Measurements from ENCODE around the gene DMTF1.
"Not testable (repeated sequence)": the region's sequence is repeated elsewhere in the genome, so short reads cannot be mapped to it uniquely, and the experiment has no call there.

The DMTF1 gene

DNA sequence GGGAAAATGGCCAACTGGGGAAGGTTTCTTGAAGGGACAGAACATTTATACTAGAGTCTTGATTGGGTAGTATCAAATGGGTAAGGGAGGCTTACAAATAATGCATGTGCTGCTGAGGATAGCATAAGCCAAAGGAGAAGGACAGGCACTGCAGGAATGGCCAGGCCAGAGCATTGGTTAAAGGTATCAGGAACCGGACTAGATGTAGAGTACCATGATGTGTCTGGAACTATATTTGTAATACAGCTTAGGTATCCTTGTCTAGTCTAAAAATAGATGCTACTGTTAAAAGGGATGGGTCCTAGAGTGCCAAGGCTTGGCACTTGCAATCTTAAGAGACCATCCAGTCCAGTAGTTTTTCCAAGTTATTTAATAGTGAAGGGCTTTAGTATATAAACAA, 47.0 kb downstream of the DMTF1 start:
- no peak for DNase-seq (ENCODE audit: low read depth)

DNA sequence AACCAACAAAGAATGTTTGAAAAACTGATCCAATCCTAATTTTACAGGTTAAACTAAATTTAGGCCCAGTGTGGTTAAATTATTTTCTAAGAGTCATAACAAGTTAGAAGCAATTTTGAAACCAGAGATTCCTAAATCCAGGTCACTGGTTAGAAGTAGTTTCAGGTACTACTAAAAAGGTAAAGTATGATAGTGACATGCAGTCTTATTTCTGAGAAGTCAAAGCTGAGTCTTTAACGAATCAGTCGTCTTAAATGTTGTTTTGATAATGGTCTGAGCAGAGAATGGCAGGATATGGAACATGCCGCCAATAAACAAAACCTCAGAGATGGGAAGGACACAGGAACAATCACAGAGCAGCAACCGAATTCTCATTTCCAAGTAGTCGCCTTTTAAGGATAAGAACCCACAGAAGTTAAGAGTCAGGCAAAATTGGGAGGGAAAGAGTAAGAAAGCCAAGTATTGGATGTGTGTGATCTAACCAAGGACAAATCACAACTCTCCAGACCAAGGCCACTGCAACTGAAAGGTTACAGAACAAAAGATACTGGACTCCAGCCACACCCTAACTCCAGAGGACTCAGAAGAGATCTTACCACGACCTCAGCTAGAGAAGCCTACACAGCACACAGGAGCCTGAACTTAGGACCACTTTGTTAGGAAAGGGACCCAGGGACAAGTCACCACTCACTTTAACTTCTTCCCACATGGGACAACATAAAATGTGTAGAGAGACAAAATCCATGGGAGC, 47.6 kb downstream of the DMTF1 start:
- DNase-seq (ENCODE audit: low read depth) = no peak

DNA sequence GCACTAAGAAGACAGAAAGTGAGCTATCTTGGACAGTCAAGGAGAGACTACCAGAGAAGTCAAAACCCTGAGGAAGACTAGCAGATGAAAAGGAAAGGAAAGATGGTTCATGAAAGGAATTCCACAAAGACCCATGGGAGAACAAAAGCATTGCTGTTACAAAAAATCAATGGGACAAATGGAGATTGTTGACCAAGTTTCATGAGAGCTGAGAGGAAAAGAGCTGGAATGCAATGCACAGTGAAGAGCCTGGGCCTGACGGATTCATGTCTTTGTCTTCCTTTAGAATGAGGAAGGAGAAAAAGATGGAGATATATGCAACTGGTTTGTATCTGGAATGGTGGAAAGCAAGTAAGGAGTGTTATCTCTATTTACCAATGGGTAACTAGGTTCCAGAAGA, 50.0 kb downstream of the DMTF1 start:
- DNase-seq (ENCODE audit: low read depth) = no peak

DNA sequence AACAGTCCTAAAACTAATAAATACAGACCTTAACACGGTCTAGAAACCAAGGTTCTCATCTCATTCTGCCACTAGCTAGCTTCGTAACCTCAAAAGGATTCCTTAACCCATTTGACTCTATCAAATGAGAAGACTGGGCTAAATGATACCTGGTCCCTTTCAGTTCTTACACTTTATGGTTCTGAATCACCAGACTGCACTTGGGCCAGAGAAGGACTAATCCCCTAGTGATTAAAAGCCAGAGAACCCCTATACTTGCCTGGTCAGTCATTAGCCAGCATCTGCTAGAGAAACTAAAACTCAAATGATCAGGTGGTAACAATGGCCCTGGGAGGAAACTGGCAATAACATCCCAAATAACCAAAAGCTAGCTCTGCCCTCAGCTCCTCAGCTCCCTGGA, 50.5 kb downstream of the DMTF1 start:
- no peak for DNase-seq (ENCODE audit: low read depth)

DNA sequence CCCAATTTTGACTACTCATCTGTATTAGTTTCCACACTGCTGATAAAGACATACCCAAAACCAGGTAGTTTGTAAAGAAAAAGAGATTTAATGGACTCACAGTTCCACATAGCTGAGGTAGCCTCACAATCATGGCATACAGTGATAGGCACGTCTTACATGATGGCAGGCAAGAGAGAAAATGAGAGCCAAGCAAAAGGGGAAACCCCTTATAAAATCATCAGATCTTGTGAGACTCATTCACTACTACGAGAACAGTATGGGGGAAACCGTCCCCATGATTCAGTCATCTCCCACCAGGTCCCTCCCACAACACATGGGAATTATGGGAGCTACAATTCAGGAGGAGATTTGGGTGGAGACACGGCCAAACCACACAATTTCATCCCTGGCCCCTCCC, 51.7 kb downstream of the DMTF1 start:
- DNase-seq (ENCODE audit: low read depth) = not testable (repeated sequence)

DNA sequence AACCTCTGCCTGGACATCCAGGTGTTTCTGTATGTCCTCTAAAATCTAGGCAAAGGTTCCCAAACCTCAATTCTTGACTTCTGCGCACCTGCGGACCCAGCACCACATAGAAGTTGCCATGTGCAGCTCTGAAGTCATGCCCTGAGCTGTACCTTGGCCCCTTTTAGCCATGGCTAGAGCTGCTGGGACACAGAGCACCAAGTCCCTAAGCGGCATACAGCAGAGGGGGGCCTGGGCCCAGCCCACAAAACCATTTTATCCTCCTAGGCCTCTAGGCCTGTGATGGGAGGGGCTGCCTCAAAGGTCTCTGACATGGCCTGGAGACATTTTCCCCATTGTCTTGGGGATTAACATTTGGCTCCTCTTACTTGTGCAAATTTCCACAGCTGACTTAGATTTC, 52.7 kb downstream of the DMTF1 start:
- no peak for DNase-seq (ENCODE audit: low read depth)

DNA sequence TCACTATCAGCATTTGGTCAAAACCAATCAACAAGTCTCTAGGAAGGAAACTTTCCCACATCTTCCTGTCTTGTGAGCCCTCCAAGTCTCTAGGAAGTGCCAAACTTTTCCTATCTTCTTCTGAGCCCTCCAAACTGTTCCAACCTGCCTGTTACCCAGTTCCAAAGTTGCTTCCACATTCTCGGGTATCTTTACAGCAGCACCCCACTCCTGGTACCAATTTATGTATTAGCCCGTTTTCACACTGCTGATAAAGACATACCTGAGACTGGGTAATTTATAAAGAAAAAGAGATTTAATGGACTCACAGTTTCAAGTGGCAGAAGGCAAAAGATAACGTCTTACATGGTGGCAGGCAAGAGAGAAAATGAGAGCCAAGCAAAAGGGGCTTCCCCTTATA, 53.4 kb downstream of the DMTF1 start:
- not testable (repeated sequence) for DNase-seq (ENCODE audit: low read depth)

DNA sequence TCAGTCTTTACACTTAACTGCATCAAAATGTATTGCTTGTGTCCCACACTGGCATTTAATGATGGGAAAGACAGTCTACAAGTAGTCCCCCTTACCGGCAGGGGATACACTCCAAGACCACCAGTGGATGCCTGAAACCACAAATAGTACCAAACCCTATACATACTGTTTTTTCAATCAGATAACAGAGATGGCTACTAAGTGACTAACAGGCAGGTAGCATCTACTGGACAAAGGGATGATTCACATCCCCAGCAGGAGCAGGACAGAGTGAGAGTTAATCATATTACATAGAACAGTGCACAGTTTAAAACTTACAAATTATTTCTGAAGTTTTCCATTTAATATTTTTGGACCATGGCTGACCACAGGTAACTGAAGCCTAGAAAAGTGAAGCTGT, 54.1 kb downstream of the DMTF1 start:
- DNase-seq (ENCODE audit: low read depth) = no peak

DNA sequence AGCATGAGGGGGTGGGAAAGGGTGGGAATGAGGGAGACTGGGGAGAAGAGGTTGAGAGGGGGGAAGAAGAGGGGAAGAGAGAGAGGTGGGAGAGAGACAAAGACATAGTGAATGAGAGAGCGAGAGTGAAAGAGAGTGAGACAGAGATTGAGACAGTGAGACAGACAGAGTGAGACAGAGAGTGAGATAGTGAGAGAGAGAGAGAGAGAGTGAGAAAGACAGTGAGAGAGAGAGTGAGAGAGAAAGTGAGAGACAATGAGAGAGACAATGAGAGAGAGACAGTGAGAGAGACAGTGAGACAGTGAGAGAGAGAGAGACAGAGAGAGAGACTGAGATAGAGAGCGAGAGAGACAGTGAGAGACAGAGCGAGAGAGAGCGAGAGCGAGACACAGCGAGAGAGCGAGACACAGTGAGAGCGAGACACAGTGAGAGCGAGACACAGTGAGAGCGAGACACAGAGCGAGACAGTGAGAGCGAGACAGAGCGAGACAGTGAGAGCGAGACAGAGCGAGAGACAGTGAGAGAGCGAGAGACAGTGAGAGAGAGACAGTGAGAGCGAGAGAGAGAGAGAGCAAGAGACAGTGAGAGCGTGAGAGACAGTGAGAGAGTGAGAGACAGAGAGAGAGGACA, 57.2 kb downstream of the DMTF1 start:
- DNase-seq (ENCODE audit: low read depth) = no peak

DNA sequence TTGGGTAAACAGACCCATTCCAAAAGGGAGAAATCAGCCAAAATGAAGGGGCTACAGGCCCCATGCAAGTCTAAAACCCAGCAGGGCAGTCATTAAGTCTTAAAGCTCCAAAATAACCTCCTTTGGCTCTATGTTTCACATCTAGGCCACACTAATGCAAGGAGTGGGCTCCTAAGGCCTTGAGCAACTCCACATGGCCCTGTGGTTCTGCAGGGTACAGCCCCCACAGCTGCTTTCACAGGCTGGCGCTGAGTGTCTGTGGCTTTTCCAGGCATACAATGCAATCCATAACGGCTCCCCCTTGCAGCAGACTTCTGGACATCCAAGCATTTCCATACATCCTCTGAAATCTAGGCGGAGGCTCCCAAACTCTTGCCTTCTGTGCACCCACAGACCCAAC, 58.3 kb downstream of the DMTF1 start:
- DNase-seq (ENCODE audit: low read depth) = no peak

DNA sequence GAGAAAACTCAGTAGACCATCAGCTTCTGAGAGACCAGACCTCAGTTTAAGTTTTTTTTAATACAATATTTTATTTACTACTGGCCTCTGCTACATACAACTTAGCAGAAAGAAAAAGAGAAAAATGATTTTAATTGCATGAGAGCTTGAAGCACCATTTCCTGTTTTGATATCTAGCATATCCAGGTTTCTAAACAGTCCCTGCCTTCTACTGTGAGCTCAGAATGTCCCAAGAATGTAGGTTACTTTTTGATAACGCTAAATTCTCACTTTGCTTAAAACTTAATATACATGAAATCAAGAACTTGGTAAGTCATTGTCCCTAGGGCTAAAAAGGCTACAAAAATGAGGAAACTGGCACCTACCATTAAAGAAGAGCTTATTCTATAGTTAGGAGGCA, 60.2 kb downstream of the DMTF1 start:
- DNase-seq (ENCODE audit: low read depth) = no peak

DNA sequence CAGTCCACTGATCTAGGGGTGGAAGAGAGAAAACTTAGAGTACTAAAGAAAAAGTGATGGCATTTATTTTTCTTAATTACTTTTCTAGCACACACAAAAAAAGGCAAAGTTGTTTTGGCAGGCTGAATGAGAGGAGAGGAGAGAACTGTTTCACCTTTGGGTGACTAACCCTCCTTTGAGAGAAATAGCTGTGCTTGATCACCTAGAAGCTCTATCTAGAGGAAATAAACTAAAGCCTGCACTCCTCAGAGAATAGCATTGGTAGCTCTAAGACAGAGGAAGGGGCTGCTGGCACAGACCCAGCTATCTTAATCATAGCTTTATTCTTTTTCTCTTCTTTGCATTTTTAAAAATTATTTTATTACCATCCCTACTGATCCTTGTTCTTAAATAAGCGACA, 61.0 kb downstream of the DMTF1 start:
- no peak for DNase-seq (ENCODE audit: low read depth)

DNA sequence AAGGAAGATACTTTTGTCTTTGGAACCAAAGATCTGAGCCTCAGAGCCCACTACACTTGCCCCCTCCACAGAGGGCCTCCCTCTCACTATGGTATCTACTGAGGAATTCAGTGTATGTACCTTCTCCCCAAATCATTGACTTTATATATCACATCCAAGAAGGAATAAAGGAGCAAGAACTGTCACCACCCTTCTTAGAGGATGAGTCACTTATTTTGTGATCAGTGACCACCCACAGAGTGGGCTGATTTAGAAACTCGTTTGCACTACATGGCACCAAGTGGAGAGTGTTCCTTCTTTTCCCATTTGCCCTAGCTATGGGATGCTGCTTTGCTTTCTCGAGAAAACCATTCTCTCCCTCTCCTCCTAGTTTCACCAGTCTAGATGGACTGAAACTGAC, 61.6 kb downstream of the DMTF1 start:
- no peak for DNase-seq (ENCODE audit: low read depth)

DNA sequence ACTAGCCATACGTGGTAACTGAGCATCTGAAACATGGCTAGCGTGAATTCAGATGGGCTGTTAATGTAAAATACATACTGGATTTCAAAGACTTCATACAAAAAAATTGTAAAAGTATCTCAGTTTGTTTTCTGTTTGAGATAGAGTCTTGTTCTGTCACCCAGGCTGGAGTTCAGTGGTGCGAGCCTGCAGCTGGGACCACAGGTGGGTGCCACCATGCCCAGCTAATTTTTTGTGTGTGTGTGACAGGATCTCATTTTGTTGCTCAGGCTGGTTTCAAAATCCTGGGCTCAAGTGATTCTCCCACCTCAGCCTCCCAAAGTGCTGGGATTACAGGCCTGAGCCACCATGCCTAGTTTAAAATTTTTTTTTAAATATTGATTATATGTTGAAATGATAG, 62.8 kb downstream of the DMTF1 start:
- DNase-seq (ENCODE audit: low read depth) = no peak

DNA sequence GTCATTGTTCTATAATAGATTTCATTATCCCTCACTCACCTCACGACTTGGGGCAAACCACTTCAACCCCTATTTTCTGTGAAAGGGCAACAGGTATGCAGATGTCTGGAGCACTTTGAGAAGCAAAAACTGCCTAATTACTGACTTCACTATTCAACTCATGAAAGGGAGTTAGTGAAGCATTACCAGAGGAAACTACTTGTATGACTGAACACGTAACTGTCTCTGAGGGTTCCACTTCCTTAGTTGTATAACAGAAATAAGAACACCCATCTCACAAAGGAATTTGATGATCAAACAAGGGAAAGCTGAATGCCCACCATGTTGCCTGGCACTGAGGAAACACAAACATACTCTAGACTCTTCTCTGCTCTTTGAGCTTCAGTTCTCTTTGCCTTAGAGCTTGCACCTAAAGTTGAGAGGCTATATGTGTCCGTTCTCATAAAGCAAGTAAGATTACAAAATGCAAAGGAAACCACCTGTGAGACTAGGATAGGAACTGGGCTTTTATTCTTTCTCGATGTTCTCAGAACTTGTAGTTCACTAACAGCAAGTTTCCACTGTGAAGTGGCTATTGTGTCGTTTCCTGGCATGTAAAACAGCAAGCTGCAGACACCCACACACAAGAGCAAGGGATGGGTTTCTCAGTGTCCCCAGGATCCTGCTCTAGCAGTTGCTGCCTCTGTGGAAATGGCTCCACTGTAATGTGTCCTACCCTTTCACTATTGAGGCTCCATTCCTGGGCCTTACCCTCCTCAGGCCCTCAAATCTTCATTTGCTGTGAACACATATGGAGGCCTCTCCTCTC, 64.7 kb downstream of the DMTF1 start:
- DNase-seq (ENCODE audit: low read depth) = no peak

DNA sequence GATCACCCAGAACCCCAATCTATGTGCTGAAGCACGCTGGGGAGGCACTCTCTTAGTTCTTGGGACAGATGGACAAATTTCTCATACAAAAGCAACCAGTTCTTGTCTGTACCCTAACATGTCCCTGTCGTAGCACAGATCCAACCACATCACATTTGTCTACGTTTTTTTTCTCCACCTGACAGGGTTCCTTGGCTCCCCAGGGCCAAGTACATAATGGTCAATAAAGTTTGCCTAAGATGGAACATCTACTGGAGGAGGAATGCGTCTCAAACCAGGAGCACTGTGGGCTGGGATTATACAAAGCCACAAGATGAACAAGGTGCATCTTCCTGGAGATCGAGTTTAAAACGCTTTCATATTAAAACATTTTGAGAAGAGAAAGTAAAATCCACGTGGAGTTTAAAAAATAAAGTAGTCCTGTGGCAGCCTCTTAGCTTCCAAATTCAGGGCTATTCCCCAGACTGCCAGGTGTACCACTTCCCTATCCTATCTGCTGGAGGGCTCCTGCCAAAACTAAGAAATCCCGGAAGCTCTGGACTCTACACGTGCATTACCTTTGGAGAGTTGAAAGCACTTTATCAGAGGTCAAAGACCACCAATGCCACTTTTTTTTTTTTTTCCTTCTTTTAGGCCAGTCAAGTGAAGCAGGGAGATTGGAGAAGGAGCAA, 65.9 kb downstream of the DMTF1 start:
- no peak for DNase-seq (ENCODE audit: low read depth)

DNA sequence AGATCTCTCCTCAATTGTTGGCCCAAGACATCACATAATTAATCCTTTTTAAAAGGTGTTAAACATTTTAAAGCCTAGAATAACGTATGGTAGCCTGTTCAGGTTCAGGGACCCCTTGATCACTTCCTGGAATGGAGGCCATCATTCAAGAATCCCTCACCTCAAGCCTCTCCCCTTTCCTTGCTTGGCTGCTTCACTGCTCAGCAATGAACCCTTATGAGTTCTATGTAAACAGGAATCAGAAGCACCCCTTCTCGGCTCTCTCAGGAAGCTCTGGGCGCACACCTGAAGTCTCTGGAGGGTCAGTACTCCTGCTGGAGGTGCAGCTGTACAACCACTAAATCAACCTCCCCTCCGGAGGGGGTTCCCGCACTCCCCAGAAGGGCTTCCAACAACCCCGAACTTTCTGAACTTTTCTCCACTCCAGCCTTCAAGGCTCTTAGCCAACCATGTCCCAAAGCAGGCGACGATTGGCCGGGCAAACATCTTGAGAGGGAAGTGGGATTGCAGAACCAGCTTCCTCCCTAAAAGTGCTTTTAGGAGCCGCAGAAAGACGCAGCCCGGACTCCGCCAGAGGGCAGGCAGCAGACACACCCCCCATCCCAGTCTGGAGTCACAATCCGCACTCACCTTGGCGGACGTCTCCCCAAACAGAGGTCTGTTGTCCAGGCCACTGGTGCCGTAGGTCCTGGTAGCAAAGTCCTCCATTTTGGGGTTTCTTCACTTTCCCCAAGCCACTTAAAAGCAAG, 66.7 kb downstream of the DMTF1 start:
- DNase-seq (ENCODE audit: low read depth) = no peak

DNA sequence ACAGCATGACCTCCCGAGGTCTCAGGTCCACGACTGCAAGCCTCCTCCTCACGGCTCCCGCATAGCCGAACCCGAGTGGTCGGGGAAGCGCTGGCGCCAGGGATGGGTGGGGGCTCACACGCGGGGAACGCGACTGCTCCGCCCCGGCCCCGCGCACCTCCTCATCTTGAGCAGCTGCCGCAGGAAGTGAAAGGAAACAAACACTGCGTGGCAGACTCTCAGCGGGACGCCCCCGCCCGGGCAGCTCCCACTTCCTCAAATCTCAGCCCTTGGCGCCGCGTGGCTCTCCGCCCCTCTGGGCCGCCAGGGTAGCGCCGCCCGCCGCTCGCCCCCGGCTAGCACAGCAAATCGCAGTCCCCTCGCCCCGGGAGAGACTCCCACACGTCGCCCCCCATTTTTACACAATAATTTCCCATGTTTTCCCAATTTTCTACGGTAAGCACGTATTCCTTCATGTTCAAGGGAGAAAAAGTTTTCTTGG, 67.3 kb downstream of the DMTF1 start, which contains the start of gene TMEM243:
TSS of gene TMEM243 (minus strand) at position 188 of the 481 bp plus-strand sequence. CDS start 229 bp downstream, outside the sequence.
- DNase-seq (ENCODE audit: low read depth) = no peak

DNA sequence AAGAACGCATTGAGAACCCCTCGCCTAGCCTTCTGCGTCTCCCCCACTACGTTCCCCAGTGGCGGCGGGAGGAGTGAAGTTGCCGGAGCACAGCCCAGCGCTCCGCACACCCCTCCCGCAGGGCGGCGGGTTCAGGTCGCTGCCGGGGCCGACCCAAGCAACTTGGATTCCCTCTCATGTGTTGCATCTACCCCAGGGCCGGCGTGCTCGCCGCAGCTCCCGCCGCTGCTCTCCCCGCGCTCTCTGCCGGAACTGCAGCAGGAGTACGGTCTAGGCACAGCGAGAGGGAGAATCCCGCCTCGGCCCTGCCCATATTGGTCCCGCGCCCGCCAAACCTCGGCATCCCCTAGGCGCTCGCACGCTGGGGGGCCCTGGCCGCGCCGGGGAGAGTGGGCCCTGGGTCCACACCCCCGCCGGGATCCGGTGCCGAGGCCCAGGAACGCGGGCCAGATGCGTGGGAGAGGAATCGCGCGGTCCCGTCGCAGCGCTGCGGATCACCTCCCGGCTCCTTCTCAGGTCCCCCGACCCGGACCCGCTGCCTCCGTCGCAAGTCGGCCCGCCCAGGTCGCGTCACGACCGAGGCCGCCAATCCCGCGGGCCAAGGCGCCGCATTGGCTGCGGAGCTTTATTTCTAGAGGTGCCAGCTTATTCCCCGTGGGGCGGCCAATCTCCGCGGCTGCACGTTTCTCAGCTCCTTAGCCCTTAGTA, 67.9 kb downstream of the DMTF1 start:
- no peak for DNase-seq (ENCODE audit: low read depth)

DNA sequence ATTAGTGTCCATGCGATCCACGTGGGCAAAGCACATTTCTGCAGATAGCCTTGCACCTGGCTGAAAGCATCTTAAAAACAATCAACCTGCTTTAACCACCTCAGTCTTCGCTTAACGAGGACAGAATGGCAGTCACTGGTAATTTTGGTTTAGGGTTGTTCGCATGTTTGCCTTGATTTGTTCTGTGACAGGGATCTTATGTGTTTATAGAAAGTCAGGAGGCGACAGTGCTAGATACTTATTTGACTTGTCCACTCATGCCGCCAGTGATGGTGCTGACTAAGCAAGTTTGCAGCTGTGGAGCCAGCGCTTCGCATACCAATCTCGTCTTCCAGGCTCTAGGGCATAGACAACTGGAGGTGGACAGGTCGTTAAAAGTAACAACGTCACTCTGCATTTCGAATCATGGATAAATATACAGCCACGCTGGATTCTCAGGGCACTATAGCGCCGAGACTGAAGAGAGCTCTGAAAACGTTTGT, 68.5 kb downstream of the DMTF1 start:
- DNase-seq (ENCODE audit: low read depth) = no peak

DNA sequence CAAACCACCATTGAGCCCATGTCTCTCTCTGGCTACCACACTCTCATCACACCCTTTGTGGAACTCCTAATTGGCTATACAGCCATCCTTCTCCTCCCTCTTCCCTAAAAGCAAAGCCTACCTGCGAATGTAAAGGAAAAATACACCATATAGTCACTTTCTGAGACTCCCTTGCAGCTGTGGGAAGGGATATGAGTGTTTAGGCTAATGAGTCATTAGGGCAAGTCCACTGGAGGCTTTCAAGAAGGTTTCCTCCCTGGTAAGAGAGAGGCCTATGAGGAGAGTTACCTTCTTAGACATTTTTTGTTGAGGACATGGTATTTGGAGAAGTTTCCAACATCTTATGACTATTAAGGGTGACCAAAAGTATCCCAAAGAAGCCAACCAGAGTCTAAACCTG, 71.4 kb downstream of the DMTF1 start:
- no peak for DNase-seq (ENCODE audit: low read depth)
